ENCODE data around the gene SESN1.

DNA sequence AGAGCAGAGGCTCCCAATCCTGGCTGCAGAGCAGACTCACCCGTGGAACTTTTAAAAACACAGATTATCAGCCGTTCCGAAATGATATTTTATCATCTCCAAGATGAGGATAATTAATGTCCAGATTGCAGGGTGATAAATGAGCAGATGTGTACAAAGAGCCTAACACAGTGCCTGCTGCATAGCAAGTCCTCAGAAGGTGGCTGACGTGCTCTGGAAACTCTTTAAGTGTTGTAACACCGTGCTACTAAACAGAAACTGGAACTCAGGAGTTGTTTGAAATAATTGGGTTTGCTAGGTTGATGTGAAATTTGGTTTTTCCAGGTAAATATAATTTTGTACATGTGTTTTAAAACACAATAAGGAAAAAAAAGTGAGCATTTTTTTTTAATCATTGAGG is 128.4 kb downstream of the SESN1 start:
- TF ChIP-seq EZH2 (IDR thresholded peaks at IDR 0.05): no peak
- no peak for TF ChIP-seq POLR2AphosphoS5 (IDR thresholded peaks at IDR 0.05; ENCODE audit: borderline replicate concordance, low read depth, low read length)

All from SK-N-MC (cell line).